Caco-2 (cell line): ENCODE data around the gene SLF2. TPM values are rescaled to one million over a fixed set of nuclear protein-coding genes. Genes with fewer than 3 reads are reported as not detected.

Experiments
- microRNA-seq: library from miRNA; unstranded; fragments of <30 nt; microRNA quantifications from one replicate; pipeline ENCODE4 v1.2.0, GENCODE V29; 2022
- total RNA-seq: library from RNA; stranded (reverse); gene quantifications from 2 replicates; pipeline ENCODE4 v1.2.3, GENCODE V29; 2022

SLF2 gene
- total RNA-seq, 1 experiment from 2014 or later = 25.2 TPM

Small RNAs within 50 kb of the gene (microRNA-seq; reads per million reads assigned to microRNA genes)
- not detected for gene MIR608

Other genes with a start within 250 kb of the SLF2 start
- gene PAX2, start 167.4 kb upstream of the SLF2 start, total RNA-seq = 0.30 and 0.45 TPM in 2 replicates
- 67.3 and 81.2 TPM in 2 replicates for gene SEMA4G, start 56.5 kb downstream of the SLF2 start, total RNA-seq
- gene MRPL43, start 74.5 kb downstream of the SLF2 start, total RNA-seq = 82.1 and 84.1 TPM in 2 replicates
- 26.2 and 29.8 TPM in 2 replicates for gene TWNK, start 74.6 kb downstream of the SLF2 start, total RNA-seq
- gene LZTS2, start 86.8 kb downstream of the SLF2 start, total RNA-seq = 53.3 and 54.8 TPM in 2 replicates
- 1.4 and 1.5 TPM in 2 replicates for gene PDZD7, start 118.2 kb downstream of the SLF2 start, total RNA-seq
- gene SFXN3, start 118.3 kb downstream of the SLF2 start, total RNA-seq = 23.4 and 30.3 TPM in 2 replicates
- gene KAZALD1, start 149.0 kb downstream of the SLF2 start, total RNA-seq = 41.3 and 42.3 TPM in 2 replicates
- gene TLX1, start 218.3 kb downstream of the SLF2 start, total RNA-seq = 1.9 and 2.3 TPM in 2 replicates